CD4-positive, alpha-beta T cell treated with Interleukin-1 beta for 1 hour (primary cell): ENCODE measurements around the gene KMT5C.

ENCODE experiments used
- DNase-seq, 2 donors: peaks; one replicate each; pipeline ENCODE4 v3.0.0-alpha.2; 2020 to 2022

The KMT5C gene

DNA sequence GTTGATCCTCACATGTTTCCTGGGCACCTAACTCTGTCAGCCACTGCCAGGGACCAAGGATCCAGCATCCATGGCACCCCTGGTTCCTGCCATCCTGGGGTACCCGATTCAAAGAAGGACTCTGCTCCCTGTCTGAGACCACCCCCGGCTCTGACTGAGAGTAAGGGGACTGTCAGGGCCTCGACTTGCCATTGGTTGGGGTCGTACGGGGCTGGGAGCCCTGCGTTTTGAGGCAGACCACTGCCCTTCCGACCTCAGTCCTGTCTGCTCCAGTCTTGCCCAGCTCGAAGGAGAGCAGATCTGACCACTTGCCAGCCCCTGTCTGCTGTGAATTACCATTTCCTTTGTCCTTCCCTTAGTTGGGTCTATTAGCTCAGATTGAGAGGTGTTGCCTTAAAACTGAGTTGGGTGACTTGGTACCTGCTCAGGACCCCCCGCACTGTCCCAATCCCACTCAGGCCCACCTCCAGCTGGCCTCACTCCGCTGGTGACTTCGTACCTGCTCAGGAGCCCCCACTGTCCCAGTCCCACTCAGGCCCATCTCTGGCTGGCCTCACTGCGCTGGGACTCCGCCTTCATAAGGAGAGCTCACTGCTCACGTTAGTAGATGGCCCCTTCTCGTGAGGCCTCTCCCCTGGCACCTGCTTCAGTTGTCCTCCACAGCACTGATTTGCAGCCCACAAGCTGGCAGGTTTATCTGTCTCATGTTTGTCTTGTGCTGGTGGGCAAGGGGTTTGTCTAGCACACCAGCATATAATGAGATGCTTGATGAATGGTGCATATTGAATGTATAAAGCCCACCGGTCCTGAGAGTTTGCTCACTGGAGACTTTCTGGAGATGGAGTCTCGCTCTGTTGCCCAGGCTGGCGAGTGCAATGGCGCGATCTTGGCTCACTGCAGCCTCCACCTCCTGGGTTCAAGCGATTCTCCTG, 50.0 kb downstream of the KMT5C start:
- peak in 1 of 2 donors; percentile 16 for DNase-seq

GRCh38 chr19:55390461-55390880, 50.8 kb downstream of the KMT5C start:
- peak in 1 of 2 donors; percentile 4 for DNase-seq

GRCh38 chr19:55391191-55391670, 51.6 kb downstream of the KMT5C start:
- no peak for DNase-seq

DNA sequence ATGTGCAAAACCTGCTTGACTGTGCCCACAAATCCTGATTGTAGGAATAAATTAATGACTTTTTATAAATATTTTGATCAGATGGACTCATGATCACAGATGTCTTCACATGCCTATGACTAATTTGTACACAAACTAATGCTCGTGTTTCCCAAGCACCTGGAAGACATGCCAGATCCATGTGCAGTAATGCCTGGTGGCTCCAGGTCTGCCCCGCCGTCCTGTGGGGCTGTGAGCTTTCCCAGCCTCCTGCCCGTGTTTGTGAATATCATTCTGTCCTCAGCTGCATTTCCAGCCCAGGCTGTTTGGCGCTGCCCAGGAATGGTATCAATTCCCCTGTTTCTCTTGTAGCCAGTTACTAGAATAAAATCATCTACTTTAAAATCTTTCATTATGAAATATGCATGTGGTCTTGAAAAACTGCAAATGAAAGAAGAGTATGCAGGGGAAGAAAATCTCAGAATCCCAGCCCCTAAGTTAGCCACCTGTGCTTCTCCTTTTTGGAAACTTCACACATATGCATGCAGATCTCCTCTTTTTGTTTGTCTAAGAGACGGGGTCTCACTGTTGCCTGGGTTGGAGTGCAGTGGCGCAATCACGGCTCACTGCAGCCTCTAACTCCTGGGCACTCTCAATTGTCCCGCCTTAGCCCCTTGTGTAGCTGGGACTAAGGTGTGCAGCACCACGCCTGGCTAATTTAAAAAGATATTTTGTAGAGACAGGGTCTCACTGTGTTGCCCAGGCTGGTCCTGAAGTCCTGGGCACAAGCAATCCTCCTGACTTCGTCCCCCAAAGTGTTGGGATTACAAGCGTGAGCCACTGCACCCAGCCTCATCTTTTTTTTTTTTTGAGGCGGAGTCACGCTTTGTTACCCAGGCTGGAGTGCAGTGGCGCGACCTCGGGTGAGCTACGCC, 52.3 kb downstream of the KMT5C start:
- no peak for DNase-seq

- DNase-seq, result no peak
These were observed 53.4 kb downstream of the KMT5C start for GRCh38 chr19:55392820-55393761.
